Testis (tissue), 2 donors: ENCODE results near the gene THOP1.

ENCODE experiments used
- CTCF ChIP-seq, 3 experiments: fragments of 450-650 bp in 2 of 3; fragments of 200-600 bp in 1 of 3; sonication (generic) in 1 of 3; IDR thresholded peaks; one replicate each; pipeline ENCODE4 v1.5.1; 2016 to 2019; ENCODE audit warnings: antibody characterized with exemption in 3 of 3, mild to moderate bottlenecking in 2 of 3, moderate library complexity in 1 of 3
- POLR2A ChIP-seq: fragments of 450-650 bp; IDR thresholded peaks from one replicate; pipeline ENCODE4 v1.6.1; 2017; ENCODE audit warnings: antibody characterized with exemption, mild to moderate bottlenecking, moderate library complexity

DNA sequence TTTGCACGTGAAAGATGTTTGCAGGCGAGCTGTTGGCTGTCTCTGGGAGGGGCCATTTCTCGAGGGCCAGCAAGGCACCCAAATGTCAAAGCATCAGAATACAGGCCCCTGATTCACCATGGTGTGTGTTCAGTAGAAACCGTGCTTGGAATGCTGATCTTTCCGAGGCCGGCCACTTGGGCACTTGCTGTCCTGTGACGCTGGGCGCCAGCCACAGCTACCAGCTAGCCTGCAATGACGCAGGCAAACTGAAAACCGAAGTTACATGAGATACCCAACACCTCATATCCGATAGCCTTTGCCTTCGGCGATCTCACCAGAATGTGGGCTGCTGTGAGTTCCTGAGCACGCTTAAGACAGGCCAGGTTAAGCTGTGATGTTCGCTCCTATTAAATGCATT, 12.0 kb downstream of the THOP1 start:
- TF ChIP-seq CTCF (IDR thresholded peaks at IDR 0.05) (no peak), POLR2A (no peak)
